ENCODE data around the gene WDR64.
"Not testable (repeated sequence)": the region's sequence is repeated elsewhere in the genome, so short reads cannot be mapped to it uniquely, and the experiment has no call there.

WDR64 gene

DNA sequence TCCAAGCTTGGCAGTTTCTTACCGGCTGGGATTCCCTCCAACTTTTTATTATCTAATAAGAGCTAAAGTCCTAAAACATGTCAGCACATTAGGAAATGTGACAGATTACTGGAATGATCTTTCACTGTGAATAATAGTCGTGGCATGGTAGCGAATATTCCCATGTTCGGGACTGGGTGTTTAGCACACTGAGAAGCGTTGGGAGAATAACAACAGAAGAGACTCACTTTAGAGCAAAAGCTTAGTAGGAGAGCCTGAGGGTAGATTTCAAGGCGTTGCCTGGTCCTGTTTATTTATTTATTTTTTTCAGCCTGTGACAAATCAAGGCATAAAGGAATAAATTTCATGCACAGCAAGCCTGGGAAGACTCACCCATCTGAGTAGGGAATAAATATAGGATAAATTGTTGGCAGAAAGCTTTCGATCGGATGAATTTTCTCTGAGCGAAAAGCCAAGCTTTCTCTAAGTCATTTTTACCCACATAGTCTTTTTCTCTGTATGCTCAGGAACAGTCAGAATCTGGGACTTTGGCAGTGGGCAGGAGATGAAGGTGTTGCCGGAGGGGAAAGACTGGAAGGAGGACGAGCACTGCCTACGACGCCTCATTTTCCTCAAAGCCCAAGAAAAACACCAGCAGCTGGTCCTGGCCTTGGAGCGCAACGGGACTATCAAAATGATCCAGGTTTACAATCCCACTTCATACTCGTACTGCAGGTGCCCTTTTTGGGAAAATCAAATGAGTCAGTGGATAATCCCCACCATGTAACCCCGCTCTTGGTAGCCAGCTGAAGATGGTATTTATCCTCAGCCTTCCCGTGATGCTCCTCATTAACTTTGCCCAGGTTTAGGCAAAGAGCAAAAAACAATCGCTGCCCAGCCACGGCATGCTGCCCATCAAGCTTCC lies 97.2 kb downstream of the WDR64 start:
- no peak for DNase-seq

DNA sequence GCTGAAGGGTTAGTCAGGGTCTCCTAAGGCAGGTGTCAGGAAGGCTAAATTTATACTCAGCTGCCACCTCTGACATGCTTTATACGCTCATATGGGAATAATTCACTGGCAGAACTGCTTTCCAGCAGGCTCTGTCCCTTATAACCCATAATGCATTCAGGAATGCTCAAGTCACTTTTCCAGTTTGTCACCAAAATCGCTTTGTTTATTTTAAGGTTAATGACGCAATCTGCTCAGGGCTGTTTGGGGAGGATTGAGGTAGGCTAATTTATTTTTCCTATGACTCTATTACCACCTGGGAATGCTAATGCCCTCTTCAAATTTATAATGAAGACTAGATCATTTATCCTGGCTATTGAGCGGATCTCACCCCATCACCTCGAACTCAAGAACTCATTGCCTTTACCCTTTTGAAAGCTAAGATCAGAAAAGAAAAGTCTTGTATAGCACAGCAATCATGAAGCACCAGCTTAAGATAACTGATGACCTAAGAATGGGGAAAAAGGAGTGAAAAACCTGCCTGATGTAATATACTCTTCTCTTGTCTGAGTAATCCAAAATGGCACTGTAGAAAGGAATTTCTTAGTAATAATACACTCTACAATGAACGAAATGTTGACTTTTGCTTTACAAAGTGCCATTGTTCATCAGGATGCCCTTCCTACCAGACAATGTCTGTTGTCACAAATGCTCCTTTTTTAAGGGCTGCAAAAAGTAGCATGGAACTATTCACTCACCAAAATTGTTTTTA lies 98.0 kb downstream of the WDR64 start:
- no peak for DNase-seq

DNA sequence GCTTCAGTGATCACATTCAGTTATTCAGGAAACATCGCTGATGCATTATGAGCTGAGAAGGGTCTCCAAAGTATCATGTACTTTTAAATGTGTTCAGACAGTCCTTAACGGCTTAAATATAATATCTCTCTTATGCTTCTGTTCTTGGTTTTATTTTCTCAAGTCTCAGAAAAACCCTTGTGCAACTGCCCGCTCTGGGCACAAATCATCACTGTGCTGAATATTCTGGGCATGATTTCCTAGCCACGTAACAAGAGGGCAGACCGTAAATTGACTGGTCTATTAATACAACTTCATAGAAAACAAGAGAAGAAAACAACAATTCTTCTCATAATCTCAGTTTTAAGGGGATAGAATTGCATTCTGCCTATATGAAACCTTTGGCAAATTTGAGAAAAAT lies 99.4 kb downstream of the WDR64 start:
- DNase-seq: no peak

DNA sequence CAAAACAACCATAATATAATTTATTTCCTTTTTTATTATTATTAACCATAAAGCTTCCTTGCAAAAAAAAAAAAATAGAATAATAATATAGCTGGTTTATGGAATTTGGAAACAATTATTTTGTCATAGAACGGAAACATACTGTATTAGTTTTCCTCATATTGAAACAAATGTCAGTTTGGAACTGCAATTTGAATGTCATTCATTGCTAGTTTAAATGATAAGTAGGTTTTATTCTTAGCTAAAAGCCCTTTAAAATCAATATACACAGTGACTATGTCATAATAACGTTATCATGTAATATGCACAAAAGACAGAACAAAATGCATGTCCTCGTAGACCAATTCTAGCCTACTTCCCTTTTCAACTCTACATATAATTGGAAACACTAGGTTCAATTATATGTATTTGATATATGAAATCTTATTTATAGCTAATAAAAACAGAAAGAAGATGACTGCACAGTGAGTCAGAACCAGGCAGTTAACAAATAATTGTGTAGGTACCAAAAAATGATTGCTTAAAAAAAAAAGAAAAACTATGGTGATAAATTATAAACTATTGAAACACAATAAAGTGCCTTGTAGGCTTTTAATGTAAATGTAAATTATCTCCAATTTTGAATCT lies 110.7 kb downstream of the WDR64 start:
- no peak for DNase-seq

DNA sequence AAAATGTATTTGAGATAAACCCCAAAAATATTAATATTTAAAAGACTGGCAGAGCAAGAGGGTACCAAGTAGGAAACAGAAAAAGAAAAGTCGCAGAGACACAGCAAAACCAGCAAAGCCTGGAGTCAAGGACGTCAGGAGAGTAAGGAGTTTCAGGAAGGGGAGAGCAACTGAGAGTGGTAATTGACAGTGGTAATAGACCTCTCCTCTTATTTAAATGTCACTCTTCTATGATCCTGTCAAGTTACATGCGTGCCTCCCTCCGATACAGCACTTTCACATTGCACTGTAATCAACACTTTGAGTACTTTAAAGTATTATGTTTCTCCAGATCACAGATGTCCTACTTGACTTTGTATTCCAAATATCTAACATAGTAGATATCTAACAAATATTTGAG lies 113.3 kb downstream of the WDR64 start:
- no peak for DNase-seq

DNA sequence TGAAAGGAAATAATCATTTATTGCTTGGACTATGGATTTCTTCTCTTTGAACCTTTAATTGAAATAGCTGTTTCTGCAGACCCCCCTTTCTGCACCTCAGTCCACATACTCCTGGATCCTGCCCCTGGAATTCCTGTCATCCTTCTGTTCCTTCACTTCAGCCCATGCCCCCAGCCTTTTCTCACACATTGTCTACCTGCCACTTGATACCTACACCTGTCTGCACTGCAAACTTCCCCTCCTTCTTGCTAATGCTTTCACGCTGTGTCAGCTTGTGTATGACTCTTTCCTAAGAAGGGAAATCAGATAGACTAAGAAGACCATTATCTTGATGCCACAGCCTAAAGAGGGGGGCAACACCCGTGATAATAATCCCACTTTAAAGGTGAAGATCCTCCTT lies 115.7 kb downstream of the WDR64 start:
- DNase-seq: no peak

DNA sequence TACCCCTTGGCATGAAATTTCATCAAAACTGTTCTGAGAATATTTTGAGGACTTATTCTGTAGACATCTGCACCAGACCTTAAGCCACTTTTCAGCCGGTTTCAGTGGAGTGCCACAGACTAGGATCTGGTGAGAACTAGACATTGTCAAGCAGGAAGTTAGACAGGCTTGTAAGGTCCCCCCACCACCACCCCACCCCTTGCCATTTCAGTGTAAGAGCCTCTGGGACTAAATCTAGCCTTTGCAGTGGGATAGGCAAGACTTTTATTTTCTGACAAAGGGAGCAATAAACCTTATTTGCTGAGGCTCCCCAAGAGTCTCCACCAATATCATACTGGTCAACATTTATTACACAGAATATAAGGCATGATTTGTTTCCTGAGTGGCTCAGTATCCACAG lies 118.0 kb downstream of the WDR64 start:
- DNase-seq: no peak

GRCh38 chr1:241771117-241771516 lies 119.0 kb downstream of the WDR64 start:
- no peak for DNase-seq

DNA sequence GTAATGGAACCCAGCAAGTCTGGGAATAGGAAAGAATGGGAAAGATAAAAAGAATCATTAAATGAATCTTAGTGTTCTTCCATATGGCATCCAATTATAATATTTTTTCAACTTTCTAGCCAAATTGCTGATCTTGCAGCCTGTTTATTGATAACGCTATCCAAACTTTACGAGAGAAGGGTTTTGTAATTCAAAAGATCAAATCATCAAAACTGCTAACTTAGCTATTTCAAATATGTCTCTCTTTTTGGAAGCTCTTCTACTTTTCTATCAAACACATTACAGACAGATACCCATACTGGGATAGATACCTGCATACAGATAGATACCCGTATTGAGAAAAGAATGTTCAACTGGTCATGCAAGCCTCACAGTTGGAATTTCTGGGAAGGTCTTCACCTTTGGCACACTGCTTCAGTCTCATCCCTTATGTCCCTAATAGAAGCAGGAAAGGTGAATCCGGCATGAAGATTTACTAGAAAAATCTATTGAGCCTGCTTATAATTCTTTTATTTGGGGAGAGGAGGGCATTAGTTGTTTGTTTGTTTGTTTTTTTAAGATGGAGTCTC lies 120.9 kb downstream of the WDR64 start:
- no peak for DNase-seq

- DNase-seq: no peak
Observed at GRCh38 chr1:241773991-241774390, 121.9 kb downstream of the WDR64 start.

DNA sequence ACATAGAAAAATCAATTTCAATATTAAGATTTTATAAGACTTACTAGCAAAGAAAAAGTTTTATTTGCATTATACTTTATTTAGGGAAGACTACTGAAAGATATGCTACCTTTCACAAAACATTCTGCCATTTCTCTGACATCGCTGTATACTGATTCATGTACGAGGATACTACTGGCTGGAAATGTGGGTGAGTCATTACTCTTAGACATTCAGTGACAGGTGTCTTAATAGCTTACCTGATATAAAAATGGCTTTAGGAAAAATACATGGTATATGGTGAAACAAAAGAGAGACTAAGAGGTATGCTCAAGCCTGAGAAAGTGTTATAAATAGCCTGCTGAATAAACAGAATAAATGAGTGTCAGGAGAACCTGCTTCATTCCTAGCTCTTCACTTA lies 122.9 kb downstream of the WDR64 start:
- DNase-seq: no peak

- no peak for DNase-seq
Observed at GRCh38 chr1:241776911-241777310, 124.8 kb downstream of the WDR64 start.

GRCh38 chr1:241778117-241778516 lies 126.0 kb downstream of the WDR64 start:
- DNase-seq: no peak

- no peak for DNase-seq
Observed at GRCh38 chr1:241779897-241780296, 127.8 kb downstream of the WDR64 start.

DNA sequence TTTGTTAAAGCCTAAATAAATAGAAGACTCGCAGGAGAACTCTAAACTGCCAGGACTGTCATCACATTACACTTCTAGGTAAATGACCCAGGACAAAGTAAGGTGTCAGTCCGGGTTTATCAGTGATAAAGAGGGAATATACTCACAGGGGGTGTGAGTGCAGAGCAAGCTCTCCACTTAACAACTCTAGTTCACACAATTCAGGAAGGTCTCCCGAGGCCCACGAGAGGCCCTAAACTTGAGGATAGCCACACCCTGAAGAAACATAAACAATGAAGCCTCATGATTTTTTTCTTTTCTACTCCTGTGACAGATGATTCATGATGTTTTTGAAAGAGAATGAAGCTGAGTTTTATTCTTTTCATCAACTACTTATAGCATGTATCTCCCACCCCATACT lies 130.3 kb downstream of the WDR64 start:
- no peak for DNase-seq

DNA sequence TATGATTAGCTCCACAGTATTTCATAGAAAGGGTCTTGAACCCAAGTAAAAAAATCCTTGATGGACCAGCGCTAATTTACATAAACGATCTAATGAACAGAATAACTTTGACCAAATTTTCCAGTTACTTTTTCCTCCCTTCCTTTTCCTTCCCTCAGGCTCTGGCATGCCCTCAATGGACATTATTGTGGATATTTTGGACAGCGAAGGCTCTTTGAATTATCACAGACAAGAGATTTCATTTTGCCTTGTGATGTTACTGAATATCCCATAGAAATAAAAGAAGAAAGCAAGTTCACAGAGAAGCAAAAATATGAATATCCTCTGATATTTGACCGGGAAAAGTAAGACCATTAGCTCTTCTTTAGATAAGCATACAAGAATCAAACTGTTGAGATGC lies 135.6 kb downstream of the WDR64 start:
- DNase-seq: no peak

DNA sequence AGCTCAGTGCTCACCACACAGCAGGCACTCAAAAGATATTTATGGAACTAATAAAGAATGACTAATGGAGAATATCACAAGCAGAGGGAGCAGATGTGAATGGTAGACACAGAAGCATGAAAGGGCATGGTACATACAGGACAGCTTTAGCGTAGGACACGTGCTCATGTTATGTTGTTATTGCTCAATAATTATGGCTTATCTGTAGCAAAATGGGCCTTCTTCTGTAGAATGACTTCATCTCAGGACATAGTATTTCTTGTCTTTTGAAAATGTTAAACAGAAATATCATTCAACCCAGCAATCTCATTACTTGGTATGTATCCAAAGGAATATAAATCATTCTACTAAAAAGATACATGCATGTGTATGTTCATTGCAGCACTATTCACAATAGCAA lies 137.0 kb downstream of the WDR64 start:
- no peak for DNase-seq

- no peak for DNase-seq
Observed at GRCh38 chr1:241799416-241799815, 147.3 kb downstream of the WDR64 start.

- DNase-seq: no peak
Observed at GRCh38 chr1:241800640-241801039, 148.6 kb downstream of the WDR64 start.

DNA sequence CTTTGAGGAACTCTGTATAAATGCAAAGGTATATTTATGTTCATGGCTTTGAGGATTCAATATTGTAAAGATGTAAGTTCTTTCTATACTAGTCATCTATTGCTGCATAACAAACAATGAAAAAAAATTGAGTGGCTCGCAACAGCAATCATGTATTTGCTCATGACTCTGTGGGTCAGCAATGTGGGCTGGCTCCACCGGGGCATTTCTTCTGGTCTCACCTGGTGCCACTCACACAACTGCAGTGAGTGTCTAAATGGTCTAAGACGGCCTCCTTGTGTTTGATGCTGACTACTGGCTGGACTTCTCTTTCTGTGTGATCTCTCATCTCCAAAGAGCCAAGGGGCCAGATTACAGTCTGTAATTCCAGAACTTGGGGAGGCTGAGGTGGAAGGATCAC lies 150.8 kb downstream of the WDR64 start:
- no peak for DNase-seq

DNA sequence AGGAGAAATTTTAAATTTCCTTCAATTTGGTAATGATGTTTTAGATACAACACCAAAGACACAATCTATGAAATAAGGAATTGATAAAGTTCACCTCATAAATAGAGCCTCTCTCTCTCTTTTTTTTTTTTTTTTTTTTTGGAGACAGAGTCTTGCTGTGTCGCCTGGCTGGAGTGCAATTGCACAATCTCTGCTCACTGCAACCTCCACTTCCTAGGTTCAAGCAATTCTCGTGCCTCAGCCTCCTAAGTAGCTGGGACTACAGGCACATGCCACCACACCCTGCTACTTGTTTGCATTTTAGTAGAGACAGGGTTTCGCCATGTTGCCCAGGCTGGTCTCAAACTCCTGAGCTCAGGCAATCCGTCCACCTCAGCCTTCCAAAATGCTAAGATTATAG lies 152.6 kb downstream of the WDR64 start:
- not testable (repeated sequence) for DNase-seq

- DNase-seq: no peak
Observed at GRCh38 chr1:241808265-241808664, 156.2 kb downstream of the WDR64 start.

DNA sequence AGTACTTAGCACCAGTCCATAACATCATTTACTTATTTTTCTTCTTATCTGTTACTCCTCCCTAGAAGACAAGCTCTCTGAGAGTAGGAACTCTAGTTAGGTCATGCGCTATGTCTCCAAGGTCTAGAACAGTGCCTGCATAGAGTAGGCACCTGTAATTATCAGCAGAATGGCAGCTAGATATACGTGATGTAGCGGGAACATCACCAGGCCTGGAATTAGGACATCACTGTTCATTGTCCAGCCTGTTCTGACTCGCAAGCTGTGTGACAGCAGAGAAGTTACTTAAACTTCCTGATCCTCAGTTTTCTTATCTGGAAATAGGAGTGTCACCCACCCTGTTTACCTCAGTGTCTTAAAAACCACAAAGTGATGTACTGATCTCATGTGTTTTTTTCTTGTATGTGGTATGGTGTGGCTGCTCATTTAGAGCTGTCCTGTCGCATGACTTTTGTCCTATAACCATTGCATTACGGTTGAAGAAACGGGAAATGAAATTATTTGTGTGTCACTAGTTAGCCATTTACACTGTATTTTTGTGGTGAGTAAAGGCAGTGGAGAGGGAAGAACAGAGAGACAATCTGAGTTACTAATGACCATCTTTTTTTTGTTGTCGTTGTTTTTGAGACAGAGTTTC lies 158.8 kb downstream of the WDR64 start:
- no peak for DNase-seq

Data from activated CD4-positive, alpha-beta T cell treated with anti-CD3 and anti-CD28 coated beads, Interleukin-2, Interleukin-6, amounts not matched to agents 100 ng/mL and 50 ng/mL, durations not matched to agents 16 hours and 8 hours (primary cell).